Kidney (tissue), 14 donors: ENCODE data around the gene OXTR. TPM values are rescaled to one million over a fixed set of nuclear protein-coding genes. Genes with fewer than 3 reads are reported as not detected.

Experiments
- DNase-seq, 5 donors: peaks; one replicate each; pipeline ENCODE4 v3.0.0-alpha.2; 2013 to 2020
- FAIRE-seq: peaks from 2 replicates; lab custom pipeline; 2012; peaks lifted over from hg19 to GRCh38; lab: Jason Lieb, UNC
- H3K27ac ChIP-seq, 2 donors: one replicate each; pipeline ENCODE4 v1.7.0; 2013; ENCODE audit warnings: low read depth in 2 of 2, low read length in 2 of 2, inconsistent platforms in 1 of 2
- H3K27me3 ChIP-seq: one replicate; pipeline ENCODE4 v1.7.1; 2013; ENCODE audit warnings: low read length, inconsistent platforms; ENCODE audit not compliant: control insufficient read depth, insufficient read depth
- H3K36me3 ChIP-seq, 3 donors: one replicate each; pipeline versions ENCODE4 v1.7.0 to v1.7.1; 2013; ENCODE audit warnings: low read length in 3 of 3, control low read depth in 1 of 3, inconsistent platforms in 1 of 3; ENCODE audit not compliant: insufficient read depth in 3 of 3, control insufficient read depth in 2 of 3
- H3K4me1 ChIP-seq, 3 donors: one replicate each; pipeline versions ENCODE4 v1.7.0 to v1.7.1; 2013; ENCODE audit warnings: low read length in 3 of 3, inconsistent platforms in 1 of 3, low read depth in 1 of 3; ENCODE audit not compliant: control insufficient read depth in 2 of 3, insufficient read depth in 2 of 3
- H3K4me3 ChIP-seq, 3 donors: one replicate each; pipeline versions ENCODE4 v1.7.0 to v1.8.1; 2013; ENCODE audit warnings: low read length in 3 of 3, control low read depth in 1 of 3, inconsistent platforms in 1 of 3
- H3K9ac ChIP-seq, 3 donors: one replicate each; pipeline versions ENCODE4 v1.7.0 to v1.7.1; 2013; ENCODE audit warnings: low read length in 3 of 3, control low read depth in 1 of 3, inconsistent platforms in 1 of 3
- H3K9me3 ChIP-seq, 3 donors: one replicate each; pipeline versions ENCODE4 v1.7.0 to v1.7.1; 2013; ENCODE audit warnings: low read length in 3 of 3, control low read depth in 1 of 3, inconsistent platforms in 1 of 3; ENCODE audit not compliant: control insufficient read depth in 2 of 3, insufficient read depth in 1 of 3
- intact Hi-C: fragments of 100-400 bp; cut with DNase I; formaldehyde crosslinking; loops from one replicate; pipeline ENCODE4 v1.11.1; 2022
- polyA plus RNA-seq: library from polyadenylated mRNA; stranded (reverse); fragments of 350-450 nt; fragmentation: Illumina TruSeq; extraction: RNeasy Lipid Tissue Mini Kit (QIAGEN cat#74804); gene quantifications from one replicate; pipeline ENCODE4 v1.2.3, GENCODE V29; 2014; ENCODE audit warnings: low read depth, low replicate concordance; ENCODE audit not compliant: insufficient read depth
- total RNA-seq: library from RNA; stranded (reverse); fragmentation: NEBNext Ultra II Directional; extraction: Animal tissue kit (Norgen Biotek cat#: 25700); gene quantifications from one replicate; pipeline ENCODE4 v1.2.1, GENCODE V29; 2021
- TF ChIP-seq, protein P1 (sequence below): IDR thresholded peaks from 3 replicates; pipeline ENCODE4 v1.5.1; 2012; ENCODE audit warnings: mild to moderate bottlenecking, moderate library complexity, borderline replicate concordance; ENCODE audit not compliant: insufficient read depth; ENCODE audit errors: extremely low read depth
- donor health status: control.
- donor health status: control.
- donor health status: control.
- donor health status: control.
- donor health status: control.
- donor health status: DM: yes; HTN: yes; CAD: no.
- donor health status: Normal renal cell carcinoma (clear cell type).

The OXTR gene
- total and polyA plus RNA-seq, 2 donors from 2014 or later = 0.39 to 1.2 TPM

- no peak overlapping the region for H3K27ac ChIP-seq
- H3K4me3 ChIP-seq = no peak overlapping the region
- DNase-seq (no peak), FAIRE-seq (no peak)
- intact Hi-C loops = no loop called here
- TF ChIP-seq, protein P1, sequence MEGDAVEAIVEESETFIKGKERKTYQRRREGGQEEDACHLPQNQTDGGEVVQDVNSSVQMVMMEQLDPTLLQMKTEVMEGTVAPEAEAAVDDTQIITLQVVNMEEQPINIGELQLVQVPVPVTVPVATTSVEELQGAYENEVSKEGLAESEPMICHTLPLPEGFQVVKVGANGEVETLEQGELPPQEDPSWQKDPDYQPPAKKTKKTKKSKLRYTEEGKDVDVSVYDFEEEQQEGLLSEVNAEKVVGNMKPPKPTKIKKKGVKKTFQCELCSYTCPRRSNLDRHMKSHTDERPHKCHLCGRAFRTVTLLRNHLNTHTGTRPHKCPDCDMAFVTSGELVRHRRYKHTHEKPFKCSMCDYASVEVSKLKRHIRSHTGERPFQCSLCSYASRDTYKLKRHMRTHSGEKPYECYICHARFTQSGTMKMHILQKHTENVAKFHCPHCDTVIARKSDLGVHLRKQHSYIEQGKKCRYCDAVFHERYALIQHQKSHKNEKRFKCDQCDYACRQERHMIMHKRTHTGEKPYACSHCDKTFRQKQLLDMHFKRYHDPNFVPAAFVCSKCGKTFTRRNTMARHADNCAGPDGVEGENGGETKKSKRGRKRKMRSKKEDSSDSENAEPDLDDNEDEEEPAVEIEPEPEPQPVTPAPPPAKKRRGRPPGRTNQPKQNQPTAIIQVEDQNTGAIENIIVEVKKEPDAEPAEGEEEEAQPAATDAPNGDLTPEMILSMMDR = no peak
- no peaks in the 10 kb centered on the region for H3K9me3 ChIP-seq
- H3K27me3 ChIP-seq = no peaks in the 10 kb centered on the region
- no peak overlapping the region for H3K9ac ChIP-seq
- H3K36me3 ChIP-seq = no peaks in the 10 kb centered on the region
- H3K4me1 ChIP-seq = peaks cover 0 to 2% (median 0%) of the 10 kb centered on the region in 3 donors
Measured at GRCh38 chr3:8745619-8746370, 23.6 kb downstream of the OXTR start.

- H3K4me3 ChIP-seq = no peak overlapping the region
- H3K27me3 ChIP-seq = no peaks in the 10 kb centered on the region
- H3K9ac ChIP-seq = no peak overlapping the region
- TF ChIP-seq, protein P1 = no peak
- no peaks in the 10 kb centered on the region for H3K9me3 ChIP-seq
- no peak for DNase-seq
- FAIRE-seq = no peak
- H3K4me1 ChIP-seq = peaks cover 0 to 2% (median 0%) of the 10 kb centered on the region in 3 donors
- no peaks in the 10 kb centered on the region for H3K36me3 ChIP-seq
- intact Hi-C loops = no loop called here
- no peak overlapping the region for H3K27ac ChIP-seq
Measured at GRCh38 chr3:8743911-8744310, 25.5 kb downstream of the OXTR start.

DNA sequence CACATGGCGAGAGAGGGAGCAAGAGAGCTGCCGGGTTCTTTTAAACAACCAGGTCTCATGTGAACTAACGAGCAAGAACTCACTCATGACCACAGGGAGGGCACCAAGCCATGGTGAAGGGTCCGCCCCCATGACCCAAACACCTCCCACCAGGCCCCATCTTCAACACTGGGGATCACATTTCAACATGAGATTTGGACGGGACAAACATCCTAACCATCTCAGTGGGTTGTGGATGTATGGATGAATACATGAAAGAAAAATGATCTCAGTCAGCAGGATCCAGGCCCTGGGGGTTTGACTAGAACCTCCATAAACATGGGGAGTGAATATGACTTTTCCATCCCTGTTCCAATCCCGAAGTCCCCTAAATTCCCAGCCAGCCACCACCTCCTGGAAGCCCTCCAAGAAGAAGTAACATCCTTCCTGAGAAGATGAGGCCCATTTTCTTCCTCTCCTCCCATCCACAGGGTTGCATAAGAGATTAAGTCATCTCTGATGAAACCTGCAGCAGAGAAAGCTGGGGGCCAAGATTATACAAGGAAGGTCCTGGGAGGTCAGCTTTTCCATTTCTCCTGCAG lies 26.3 kb downstream of the OXTR start:
- DNase-seq (no peak), FAIRE-seq (no peak)
- TF ChIP-seq, protein P1 = no peak
- Histone ChIP-seq H3K4me3 (no peak overlapping the region), H3K4me1 (peaks cover 0 to 2% (median 0%) of the 10 kb centered on the region in 3 donors), H3K27ac (no peak overlapping the region), H3K36me3 (no peaks in the 10 kb centered on the region), H3K27me3 (no peaks in the 10 kb centered on the region), H3K9ac (no peak overlapping the region), H3K9me3 (no peaks in the 10 kb centered on the region)
- intact Hi-C loops = no loop called here
